ELF-1 (cell line): ENCODE results near the gene ZFHX2.
A peak's percentile ranks its signal among the peaks of the same experiment; 100 is the strongest.

Experiments
- DNase-seq: peaks from one replicate; pipeline ENCODE4 v3.0.0-alpha.2; 2016; ENCODE audit warnings: low read depth, low spot score

ZFHX2 gene

GRCh38 chr14:23559926-23560520, 8.5 kb upstream of the ZFHX2 start:
- DNase-seq: no peak

DNA sequence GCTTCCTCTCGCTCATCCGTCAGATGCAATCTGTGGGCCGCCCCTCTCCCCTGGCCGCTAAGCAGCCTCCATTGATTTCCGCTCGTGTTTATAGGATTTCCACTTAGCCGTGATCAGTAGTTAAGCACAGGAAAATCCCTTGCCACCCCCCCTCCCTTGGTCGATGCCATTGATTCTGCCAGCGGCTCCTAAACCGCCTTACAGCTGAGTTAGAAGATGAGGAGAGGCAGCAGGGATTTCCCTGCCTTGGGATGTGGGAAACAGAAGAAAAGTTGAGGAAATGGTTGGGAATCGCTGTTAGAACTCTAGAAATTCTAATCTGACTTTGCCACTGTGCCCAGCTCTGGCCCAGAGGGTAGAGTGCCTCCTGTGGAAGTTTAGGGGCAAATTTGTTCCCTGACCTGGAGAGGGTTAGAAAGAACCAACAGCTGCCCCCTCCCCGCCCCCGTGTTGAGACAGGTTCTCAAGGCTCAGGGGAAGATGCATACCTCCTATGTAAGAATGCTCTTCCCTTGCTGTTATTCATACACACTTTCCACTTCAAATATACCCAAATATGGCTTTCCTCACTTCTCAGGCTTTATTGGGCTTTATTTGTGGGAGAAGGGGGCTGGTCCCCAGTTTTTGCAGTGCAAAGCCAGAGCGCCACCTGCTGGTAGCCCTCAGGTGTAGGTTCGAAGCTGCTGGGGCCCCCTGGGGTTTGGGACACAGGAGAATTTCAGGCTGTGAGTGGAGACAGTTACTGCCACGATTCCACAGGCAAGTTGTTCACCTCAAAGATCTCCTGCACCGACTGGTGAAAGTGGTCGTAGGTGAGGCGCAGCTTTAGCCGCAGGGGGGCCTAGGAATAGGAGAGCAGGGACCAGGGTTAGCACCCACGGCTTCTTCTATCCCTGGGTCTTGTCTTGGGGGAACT, 7.7 kb upstream of the ZFHX2 start:
- no peak for DNase-seq

DNA sequence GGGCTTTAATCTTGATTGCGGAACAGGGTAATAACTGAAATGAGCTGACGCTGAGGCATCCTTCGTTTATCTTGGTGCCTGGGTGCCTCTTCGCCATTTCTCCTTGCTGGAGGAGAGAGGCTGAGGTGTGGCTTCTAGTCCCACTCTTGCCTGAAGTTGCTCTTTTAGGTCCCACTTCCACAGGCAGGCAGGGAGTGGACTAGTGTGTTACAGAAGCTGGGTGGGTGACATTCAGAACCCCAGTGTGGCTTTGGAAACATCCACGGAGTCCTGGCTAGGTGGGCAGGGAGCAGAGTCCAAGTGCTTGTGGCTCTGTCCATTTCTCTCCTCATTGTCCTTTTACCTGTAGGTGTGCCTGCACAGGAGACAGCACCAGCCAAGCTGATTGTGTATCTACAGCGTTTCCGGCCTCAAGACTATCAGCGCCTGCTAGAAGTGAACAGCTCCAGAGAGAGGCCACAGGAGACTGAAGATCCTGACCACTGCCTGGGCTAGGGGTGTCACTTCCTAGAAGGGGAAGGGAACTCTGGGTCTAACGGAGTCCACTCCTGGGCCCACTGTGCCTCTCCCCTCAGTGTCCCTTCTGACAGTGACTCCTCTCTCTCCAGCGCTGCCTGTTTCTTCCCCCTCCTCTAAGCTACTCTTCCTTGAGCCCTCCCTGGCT, 6.9 kb upstream of the ZFHX2 start:
- DNase-seq: no peak

- no peak for DNase-seq
Measured at GRCh38 chr14:23557946-23558345, 6.4 kb upstream of the ZFHX2 start.

DNA sequence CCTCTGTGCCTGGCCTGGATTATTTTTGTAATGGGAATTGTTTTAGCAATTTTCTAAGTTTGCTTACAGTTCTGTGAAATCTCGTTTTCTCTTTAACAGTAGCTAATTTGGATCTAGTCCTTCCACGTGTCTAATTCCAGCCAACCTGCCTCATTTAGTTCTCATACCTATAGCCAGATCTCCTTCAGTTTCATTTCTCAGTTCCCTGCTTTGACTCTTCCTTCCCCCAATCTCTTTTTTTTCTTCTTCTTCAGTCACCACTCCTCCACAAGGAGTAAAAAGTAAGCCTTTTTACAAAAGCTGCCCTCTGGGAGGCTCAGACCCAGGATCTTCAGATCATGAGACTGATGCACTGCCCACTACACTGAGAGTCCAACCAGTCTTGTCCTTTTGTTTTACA, 6.0 kb upstream of the ZFHX2 start:
- DNase-seq: no peak

DNA sequence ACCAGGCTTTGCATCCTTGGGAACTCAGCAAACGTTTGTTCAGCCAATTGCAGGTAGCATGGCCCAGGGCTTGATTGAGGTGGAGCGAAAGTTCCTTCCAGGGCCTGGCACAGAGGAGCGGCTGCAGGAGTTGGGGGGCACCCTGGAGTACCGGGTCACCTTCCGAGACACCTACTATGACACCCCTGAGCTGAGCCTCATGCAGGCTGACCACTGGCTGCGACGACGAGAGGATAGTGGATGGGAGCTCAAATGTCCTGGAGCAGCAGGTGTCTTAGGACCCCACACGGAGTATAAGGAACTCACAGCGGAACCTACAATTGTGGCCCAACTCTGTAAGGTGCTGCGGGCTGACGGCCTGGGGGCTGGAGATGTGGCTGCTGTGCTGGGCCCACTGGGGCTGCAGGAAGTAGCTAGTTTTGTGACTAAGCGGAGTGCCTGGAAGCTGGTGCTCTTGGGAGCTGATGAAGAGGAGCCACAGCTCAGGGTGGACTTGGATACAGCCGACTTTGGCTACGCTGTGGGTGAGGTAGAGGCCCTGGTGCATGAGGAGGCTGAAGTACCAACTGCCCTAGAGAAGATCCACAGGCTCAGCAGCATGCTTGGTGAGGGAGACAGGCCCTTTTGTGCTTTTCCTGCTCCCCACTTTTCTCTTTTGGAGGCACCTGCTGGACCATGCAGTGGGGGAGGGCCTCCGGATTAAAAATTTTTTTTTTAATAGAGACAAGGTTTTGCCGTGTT, 5.3 kb upstream of the ZFHX2 start:
- no peak for DNase-seq

DNA sequence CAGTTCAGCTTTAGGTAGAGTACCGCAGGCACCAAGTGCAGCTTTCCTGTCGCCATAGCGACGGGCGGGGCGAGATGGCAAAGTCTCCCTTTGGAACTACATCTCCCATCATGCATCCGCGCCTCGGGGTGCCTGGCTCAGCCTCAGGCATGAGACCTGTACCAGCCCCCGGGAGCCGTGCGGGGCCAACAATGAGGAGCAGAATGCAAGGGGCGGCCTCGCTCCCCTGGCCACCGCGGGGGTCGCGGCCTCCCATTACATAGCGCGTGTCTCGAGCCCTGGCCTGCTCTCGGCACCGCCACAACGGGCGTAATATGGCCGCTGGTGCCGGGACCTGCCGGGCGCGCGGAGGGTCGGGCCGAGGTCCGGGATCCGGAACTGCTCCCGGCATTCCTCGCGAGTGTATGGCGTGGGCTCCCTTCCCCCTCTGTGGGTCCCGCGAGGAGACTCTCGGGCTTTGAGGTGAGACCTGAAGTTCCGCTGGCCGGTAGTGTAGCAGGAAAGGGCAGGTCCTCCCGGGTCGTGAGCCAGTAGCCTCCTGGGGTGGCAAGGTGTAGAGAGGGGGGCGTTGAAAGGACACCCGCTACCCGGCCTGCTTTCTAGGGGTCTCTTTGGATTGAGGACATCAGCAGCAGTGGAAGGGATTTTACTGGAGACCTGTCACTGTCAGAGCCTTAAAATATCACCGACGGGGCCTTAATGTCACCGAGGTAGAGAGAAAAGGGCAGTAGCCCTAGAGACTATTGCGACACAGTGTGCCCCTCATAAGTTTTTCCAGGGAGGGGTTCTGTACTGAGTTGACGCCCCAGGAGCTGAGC, 4.5 kb upstream of the ZFHX2 start, which contains the start of gene THTPA:
Gene THTPA, plus strand, starts transcription at position 390 of the 818 bp plus-strand sequence. CDS start 487 bp downstream, outside the sequence.
- peak; percentile 93 for DNase-seq

DNA sequence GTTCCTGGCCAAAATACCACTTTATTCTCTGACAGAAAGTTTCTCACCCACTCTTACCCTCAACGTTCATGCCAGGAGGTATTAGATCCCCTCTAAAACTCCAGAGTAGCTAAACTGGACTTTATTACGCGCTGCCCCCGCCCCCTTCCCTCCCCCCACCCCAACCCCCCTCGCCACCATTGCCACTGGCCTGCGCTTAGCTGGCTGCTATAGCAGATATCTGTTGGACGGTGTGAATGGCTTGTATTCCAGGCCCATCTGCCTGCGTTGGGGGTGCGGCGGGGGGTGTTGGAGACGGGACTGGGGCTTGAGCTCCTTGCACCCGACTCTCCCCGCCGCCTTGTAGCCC, 3.9 kb upstream of the ZFHX2 start:
- no peak for DNase-seq

DNA sequence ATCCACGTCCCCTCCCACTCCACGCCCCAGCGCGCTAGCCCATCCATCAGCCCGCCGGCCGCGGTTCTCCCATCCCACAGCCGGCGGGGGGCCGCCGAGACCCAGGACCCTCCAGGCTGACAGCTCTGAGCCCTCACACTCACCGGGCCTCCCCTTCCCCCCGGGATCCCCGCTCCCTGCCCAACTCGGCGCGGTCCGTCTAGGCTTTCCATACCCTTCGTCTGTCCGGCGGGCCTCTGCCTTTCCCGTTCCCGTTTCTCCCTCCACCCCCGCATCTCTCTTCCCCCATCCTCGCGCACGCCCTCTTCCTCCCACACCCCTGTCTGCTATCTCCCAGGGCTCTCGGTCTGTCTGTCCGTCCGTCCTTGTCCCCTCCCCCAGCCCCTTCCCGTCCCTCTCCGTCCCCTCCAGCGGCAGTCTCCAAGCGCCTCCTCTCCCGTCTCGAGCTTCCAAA, 726 bp downstream of the ZFHX2 start:
- no peak for DNase-seq

DNA sequence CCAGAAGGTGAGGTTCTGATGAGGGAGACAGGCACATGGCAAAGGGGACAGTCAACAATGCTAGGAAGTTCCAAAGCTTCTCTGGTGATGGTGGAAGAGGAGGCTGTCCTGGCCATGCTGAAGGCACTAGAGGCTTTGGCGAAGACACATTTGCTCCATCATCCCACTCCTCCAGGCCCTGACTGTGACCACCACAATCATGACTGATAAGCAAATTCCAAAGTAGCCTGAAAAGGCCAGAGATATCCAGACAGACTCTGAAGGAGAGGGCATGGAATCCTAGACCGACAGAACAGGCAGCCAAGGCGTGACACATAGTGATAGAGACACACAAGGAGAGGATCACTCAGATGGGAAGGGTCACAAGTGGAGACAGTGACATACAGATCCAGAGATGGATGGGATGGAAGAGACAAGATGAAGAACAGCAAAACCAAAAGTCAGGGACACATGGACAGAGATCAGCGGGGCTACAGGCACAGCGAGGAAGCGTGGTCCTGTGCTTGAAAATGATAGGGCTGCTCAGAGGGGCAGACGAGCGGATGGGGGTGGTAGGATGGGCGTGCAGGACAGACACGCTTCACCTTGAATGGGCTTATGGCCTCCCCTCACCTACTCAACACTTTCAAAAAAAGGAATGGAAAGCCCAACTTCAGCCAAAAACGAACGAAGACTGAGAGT, 1.3 kb downstream of the ZFHX2 start:
- peak; percentile 27 for DNase-seq

- DNase-seq: peak; percentile 68
Measured at GRCh38 chr14:23548351-23549318, 2.9 kb downstream of the ZFHX2 start.

GRCh38 chr14:23547924-23548323, 3.6 kb downstream of the ZFHX2 start:
- no peak for DNase-seq

- no peak for DNase-seq
Measured at GRCh38 chr14:23546450-23547035, 5.0 kb downstream of the ZFHX2 start.

DNA sequence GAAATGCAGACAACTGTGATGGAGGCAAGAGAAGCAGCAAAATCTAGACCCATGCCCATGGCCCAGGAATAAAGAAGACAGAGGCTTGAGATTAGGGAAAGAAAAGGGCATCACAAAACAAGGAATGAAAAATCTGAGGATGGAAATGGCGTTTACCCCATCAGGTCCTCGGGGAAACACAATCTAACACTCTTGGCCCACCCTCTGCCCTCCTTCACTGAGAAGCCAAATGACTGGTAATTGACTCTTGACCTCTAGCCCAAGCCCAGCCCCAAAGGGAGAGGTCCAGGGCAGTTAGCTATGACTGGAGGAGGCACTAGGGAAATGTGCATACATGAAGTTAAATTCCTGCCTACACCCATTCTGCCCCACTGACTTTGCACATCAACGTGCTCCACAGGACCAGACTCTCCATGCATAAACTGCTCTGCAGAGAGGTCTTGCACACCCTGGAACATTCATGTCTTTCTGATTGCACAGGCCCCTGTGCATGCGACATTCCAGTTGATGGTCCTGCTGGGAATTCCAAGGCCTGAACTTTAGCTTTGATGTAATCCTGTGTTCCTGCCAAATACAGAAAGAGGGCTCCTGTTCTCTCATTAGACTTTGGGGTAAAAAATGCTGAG, 5.7 kb downstream of the ZFHX2 start:
- DNase-seq: peak; percentile 8

DNA sequence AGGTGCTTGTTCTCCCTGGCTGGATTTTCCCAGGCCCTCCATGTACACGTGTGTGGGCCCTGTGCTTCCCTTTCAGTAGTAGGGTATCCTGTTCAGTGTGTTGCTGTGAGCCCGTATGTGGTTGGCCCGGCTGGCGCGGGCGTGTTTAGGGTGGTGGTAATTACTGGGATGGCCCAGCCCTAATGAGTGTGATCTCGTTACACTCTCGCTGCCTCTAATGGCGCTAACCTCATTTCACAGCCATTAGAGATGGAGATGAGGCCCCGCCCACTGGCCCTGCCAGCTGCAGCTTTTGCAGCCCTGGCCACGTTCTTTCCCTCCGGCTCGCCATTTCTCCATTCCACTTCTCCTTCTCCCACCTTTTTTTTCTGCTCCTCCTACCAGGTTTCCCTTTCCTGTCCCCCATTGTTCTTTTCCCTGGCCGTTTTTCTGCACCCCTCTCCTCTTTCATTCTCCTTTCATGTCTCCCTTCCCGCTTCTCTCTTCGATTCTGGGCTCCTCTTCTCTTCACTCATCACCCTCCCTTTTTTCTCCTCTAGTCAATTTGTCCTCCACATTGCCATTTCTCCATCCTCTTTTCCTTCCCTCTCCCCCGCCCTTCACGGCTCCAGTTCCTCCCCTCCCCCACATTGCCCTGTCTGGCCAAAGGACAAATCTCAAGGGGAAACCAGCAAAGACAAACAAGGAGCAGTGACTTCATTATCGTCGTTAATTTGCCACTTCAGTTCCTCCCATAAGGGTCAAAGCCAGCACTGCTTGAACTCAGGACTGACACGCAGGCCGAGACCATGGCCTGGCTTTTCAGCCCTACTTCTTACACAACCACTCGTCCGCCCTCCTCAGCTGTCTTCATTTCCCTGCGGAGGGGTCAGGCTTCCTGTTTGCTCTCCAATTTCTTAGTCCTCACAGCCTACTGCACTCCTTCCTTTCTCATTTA, 6.8 kb downstream of the ZFHX2 start:
- DNase-seq: peak; percentile 90

DNA sequence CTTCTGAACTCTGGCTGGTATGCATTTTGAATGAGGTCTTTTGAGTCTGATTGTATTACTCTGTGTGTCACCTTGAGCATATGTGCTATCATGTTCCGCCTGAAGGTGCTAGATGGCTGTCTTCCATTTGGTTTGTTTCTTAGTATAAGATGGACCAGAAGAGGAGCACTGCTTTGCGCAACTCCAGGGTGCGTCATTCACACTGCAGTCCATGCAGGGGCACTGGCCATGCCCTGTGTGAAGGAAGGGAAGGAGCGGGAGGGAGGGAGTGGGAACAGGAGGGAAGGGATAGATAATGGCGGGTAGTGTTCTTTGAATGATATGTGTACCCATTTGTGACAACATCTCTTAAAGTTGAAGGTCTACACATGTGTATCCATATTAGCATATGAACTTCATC, 8.2 kb downstream of the ZFHX2 start:
- DNase-seq: no peak

GRCh38 chr14:23542261-23542660, 9.3 kb downstream of the ZFHX2 start:
- no peak for DNase-seq
